H1 (cell line): Measurements from ENCODE around the gene AAK1. TPM values are rescaled to one million over a fixed set of nuclear protein-coding genes. Genes with fewer than 3 reads are reported as not detected.

ENCODE experiments used
- CTCF ChIA-PET: fragments of 300-600 bp; sonication (Branson Sonifier 250); formaldehyde crosslinking; loops from one replicate; lab custom pipeline; 2021; ENCODE audit not compliant: partially characterized antibody; lab: Charles Lee
- POLR2A ChIA-PET: fragments of 300-600 bp; sonication (Branson Sonifier 250); formaldehyde crosslinking; loops from one replicate; lab custom pipeline; 2021; ENCODE audit warnings: inconsistent platforms; ENCODE audit not compliant: partially characterized antibody; lab: Charles Lee
- DNase-seq, 2 experiments: peaks; one replicate each; pipeline versions ENCODE4 v3.0.0 to v3.0.0-alpha.2; 2010 to 2022; ENCODE audit warnings: low spot score in 2 of 2, low read depth in 1 of 2, mixed read lengths in 1 of 2
- FAIRE-seq: peaks from 2 replicates; lab custom pipeline; 2011; peaks lifted over from hg19 to GRCh38; lab: Jason Lieb, UNC
- H2AFZ ChIP-seq: 2 replicates; pipeline ENCODE4 v1.8.1; 2012; ENCODE audit warnings: low read length, inconsistent platforms
- H2AK5ac ChIP-seq: 2 replicates; pipeline ENCODE4 v1.6.1; 2013; ENCODE audit warnings: low read depth, low read length
- H2BK120ac ChIP-seq: replicated peaks from 2 replicates; pipeline ENCODE3; 2013; ENCODE audit warnings: low read depth, low read length, inconsistent platforms
- H2BK12ac ChIP-seq: 2 replicates; pipeline ENCODE4 v1.6.1; 2013; ENCODE audit warnings: low read depth, low read length
- H2BK15ac ChIP-seq: 2 replicates; pipeline ENCODE4 v1.6.1; 2013; ENCODE audit warnings: low read length
- H2BK20ac ChIP-seq: 2 replicates; pipeline ENCODE4 v1.6.1; 2013; ENCODE audit warnings: low read length
- H2BK5ac ChIP-seq: 2 replicates; pipeline ENCODE4 v1.6.1; 2013; ENCODE audit warnings: low read depth, low read length
- H3K14ac ChIP-seq: 2 replicates; pipeline ENCODE4 v1.6.1; 2013; ENCODE audit warnings: inconsistent platforms; ENCODE audit not compliant: insufficient read length
- H3K18ac ChIP-seq: 2 replicates; pipeline ENCODE4 v1.6.1; 2013; ENCODE audit warnings: low read length; ENCODE audit errors: extremely low read depth
- H3K23ac ChIP-seq: 2 replicates; pipeline ENCODE4 v1.6.1; 2013; ENCODE audit warnings: inconsistent platforms; ENCODE audit not compliant: insufficient read length
- H3K23me2 ChIP-seq: 2 replicates; pipeline ENCODE4 v1.6.1; 2013; ENCODE audit warnings: low read depth, low read length
- H3K27ac ChIP-seq: 2 replicates; pipeline ENCODE4 v1.6.1; 2011; ENCODE audit warnings: low read depth, low read length, inconsistent platforms
- H3K27me3 ChIP-seq, 4 experiments: replicated peaks in 1 of 4; 1 replicate in 1 of 4; 2 replicates in 3 of 4; pipeline versions ENCODE4 v1.6.1 to v1.8.1; 2011 to 2013; ENCODE audit warnings: low read length in 3 of 4, mild to moderate bottlenecking in 3 of 4, inconsistent platforms in 2 of 4, mixed read lengths in 2 of 4, moderate library complexity in 1 of 4; ENCODE audit not compliant: control insufficient read depth in 3 of 4, insufficient read depth in 3 of 4; ENCODE audit errors: extremely low read depth in 1 of 4
- H3K36me3 ChIP-seq, 4 experiments: 2 replicates each; pipeline versions ENCODE4 v1.6.1 to v1.8.1; 2011 to 2013; ENCODE audit warnings: mild to moderate bottlenecking in 4 of 4, low read length in 3 of 4, moderate library complexity in 2 of 4, control low read depth in 1 of 4, inconsistent platforms in 1 of 4; ENCODE audit not compliant: insufficient read depth in 4 of 4, control insufficient read depth in 2 of 4
- H3K4ac ChIP-seq: replicated peaks from 2 replicates; pipeline ENCODE3; 2013; ENCODE audit warnings: low read length, low read depth, mixed read lengths, inconsistent platforms; ENCODE audit not compliant: insufficient read length
- H3K4me1 ChIP-seq, 4 experiments: replicated peaks in 1 of 4; 1 replicate in 1 of 4; 2 replicates in 3 of 4; pipeline versions ENCODE4 v1.6.1 to v1.8.1; 2011 to 2013; ENCODE audit warnings: low read length in 3 of 4, inconsistent platforms in 2 of 4, mixed read lengths in 1 of 4; ENCODE audit not compliant: insufficient read depth in 4 of 4, control insufficient read depth in 3 of 4
- H3K4me2 ChIP-seq, 2 experiments: 2 replicates each; pipeline versions ENCODE4 v1.6.1 to v1.8.1; 2011 to 2013; ENCODE audit warnings: low read depth in 2 of 2, low read length in 2 of 2, control low read depth in 1 of 2, inconsistent platforms in 1 of 2, mild to moderate bottlenecking in 1 of 2; ENCODE audit not compliant: insufficient read depth in 1 of 2
- H3K4me3 ChIP-seq, 4 experiments: fragments of 200-600, 300-600 bp in 1 of 4; sonication (generic), shearing (Covaris generic), sonication (Bioruptor Twin) in 1 of 4; 2 replicates each; pipeline versions ENCODE4 v1.5.1 to v1.8.1; 2011 to 2016; ENCODE audit warnings: low read length in 4 of 4, low read depth in 3 of 4, control low read depth in 2 of 4, inconsistent platforms in 2 of 4, mild to moderate bottlenecking in 2 of 4, mixed read lengths in 1 of 4, moderate library complexity in 1 of 4; ENCODE audit not compliant: insufficient read depth in 2 of 4; ENCODE audit errors: extremely low read depth in 1 of 4
- H3K56ac ChIP-seq: replicated peaks from 2 replicates; pipeline ENCODE3; 2013; ENCODE audit warnings: low read depth, mild to moderate bottlenecking, mixed read lengths, low read length, inconsistent platforms; ENCODE audit not compliant: insufficient read length
- H3K79me1 ChIP-seq: 2 replicates; pipeline ENCODE4 v1.6.1; 2013; ENCODE audit warnings: low read depth, low read length, control low read depth
- H3K79me2 ChIP-seq, 2 experiments: 2 replicates each; pipeline versions ENCODE4 v1.6.1 to v1.8.1; 2012 to 2013; ENCODE audit warnings: low read length in 2 of 2, mild to moderate bottlenecking in 2 of 2, inconsistent platforms in 1 of 2; ENCODE audit not compliant: insufficient read depth in 2 of 2, control insufficient read depth in 1 of 2
- H3K9ac ChIP-seq, 4 experiments: replicated peaks in 1 of 4; 1 replicate in 1 of 4; 2 replicates in 3 of 4; pipeline versions ENCODE4 v1.6.1 to v1.8.1; 2011 to 2013; ENCODE audit warnings: low read depth in 3 of 4, low read length in 3 of 4, control low read depth in 2 of 4, mild to moderate bottlenecking in 2 of 4, moderate library complexity in 2 of 4, inconsistent platforms in 1 of 4; ENCODE audit errors: extremely low read depth in 1 of 4
- H3K9me3 ChIP-seq, 2 experiments: 2 replicates each; pipeline versions ENCODE4 v1.6.1 to v1.8.1; 2012 to 2013; ENCODE audit warnings: mild to moderate bottlenecking in 2 of 2, moderate library complexity in 2 of 2, control low read depth in 1 of 2, inconsistent platforms in 1 of 2, low read depth in 1 of 2, low read length in 1 of 2, mixed read lengths in 1 of 2; ENCODE audit not compliant: insufficient read depth in 2 of 2
- H4K20me1 ChIP-seq, 2 experiments: replicated peaks in 1 of 2; 2 replicates each; pipeline versions ENCODE3 to v1.8.1; 2011 to 2013; ENCODE audit warnings: inconsistent platforms in 2 of 2, low read length in 2 of 2, mild to moderate bottlenecking in 1 of 2; ENCODE audit not compliant: insufficient read depth in 2 of 2, control insufficient read depth in 1 of 2
- H4K5ac ChIP-seq: 2 replicates; pipeline ENCODE4 v1.6.1; 2013; ENCODE audit warnings: low read length, low read depth, mixed read lengths, inconsistent platforms; ENCODE audit not compliant: insufficient read length
- H4K8ac ChIP-seq: 2 replicates; pipeline ENCODE4 v1.8.0; 2013; ENCODE audit warnings: mild to moderate bottlenecking, moderate library complexity, low read length, inconsistent platforms; ENCODE audit not compliant: insufficient read depth; ENCODE audit errors: extremely low read depth
- H4K91ac ChIP-seq: replicated peaks from 2 replicates; pipeline ENCODE3; 2013; ENCODE audit warnings: low read length, mixed read lengths, inconsistent platforms; ENCODE audit not compliant: insufficient read length
- CBX5 ChIP-seq: fragments of 300-800, 300-1000 bp; sonication (generic); IDR thresholded peaks from 2 replicates; pipeline ENCODE4 v1.7.1; 2016; ENCODE audit warnings: antibody characterized with exemption, low read length, low read depth
- CEBPB ChIP-seq: IDR thresholded peaks from 2 replicates; pipeline ENCODE4 v1.6.1; 2012; ENCODE audit warnings: low read depth, low read length
- GABPA ChIP-seq: IDR thresholded peaks from 2 replicates; pipeline ENCODE4 v1.6.1; 2011; ENCODE audit warnings: mild to moderate bottlenecking, low read length, moderate library complexity, borderline replicate concordance; ENCODE audit not compliant: insufficient read depth
- JUN ChIP-seq: IDR thresholded peaks from 2 replicates; pipeline ENCODE4 v1.6.1; 2011; ENCODE audit warnings: low read depth, mild to moderate bottlenecking, improper control_type of control experiment, low read length
- JUND ChIP-seq: IDR thresholded peaks from 2 replicates; pipeline ENCODE4 v1.6.1; 2011; ENCODE audit warnings: mild to moderate bottlenecking, improper control_type of control experiment, low read length
- NANOG ChIP-seq: IDR thresholded peaks from 2 replicates; pipeline ENCODE4 v1.6.1; 2011; ENCODE audit warnings: low read length, low read depth, mild to moderate bottlenecking, inconsistent platforms; ENCODE audit not compliant: insufficient read depth, poor library complexity, severe bottlenecking
- SP4 ChIP-seq: IDR thresholded peaks from 2 replicates; pipeline ENCODE4 v1.6.1; 2012; ENCODE audit warnings: low read length, inconsistent platforms
- SRF ChIP-seq: IDR thresholded peaks from 2 replicates; pipeline ENCODE4 v1.6.1; 2011; ENCODE audit warnings: mild to moderate bottlenecking, low read depth, low read length, moderate library complexity
- TBP ChIP-seq: IDR thresholded peaks from 2 replicates; pipeline ENCODE4 v1.6.1; 2011; ENCODE audit warnings: low read depth, low read length, improper control_type of control experiment
- ZNF274 ChIP-seq: IDR thresholded peaks from 2 replicates; pipeline ENCODE4 v1.7.0; 2012; ENCODE audit warnings: low read length, borderline replicate concordance; ENCODE audit errors: extremely low read depth
- WGBS, 2 experiments: shearing (Covaris generic) in 1 of 2; methylation state at CpG; one replicate each; pipeline versions ENCODE4 v1.1.6 to v1.1.7; 2013 to 2015; ENCODE audit warnings: low lambda C conversion rate in 2 of 2, mixed read lengths in 2 of 2, inconsistent platforms in 1 of 2, low coverage in 1 of 2, missing lambda C conversion rate in 1 of 2; ENCODE audit not compliant: insufficient replicate concordance in 2 of 2, insufficient coverage in 1 of 2, insufficient read length in 1 of 2; ENCODE audit errors: extremely low coverage in 1 of 2, missing lambda C conversion rate in 1 of 2; 5-methylcytosine and 5-hydroxymethylcytosine counted together
- polyA plus RNA-seq, 7 experiments: library from polyadenylated mRNA; depleted of rRNA in 3 of 7; stranded (reverse) in 5 of 7; unstranded in 2 of 7; fragments of >200 nt in 5 of 7; fragments of 200-250 nt in 2 of 7; gene quantifications; 1 replicate in 5 of 7; 2 replicates in 1 of 7; 4 replicates in 1 of 7; pipeline versions ENCODE4 v1.2.1 to v1.2.3, GENCODE V29; 2011 to 2013; ENCODE audit warnings: missing spikeins in 2 of 7, mixed read lengths in 2 of 7
- total RNA-seq: library from RNA; stranded (reverse); fragmentation: NEBNext Ultra II Directional; extraction: Animal tissue kit (Norgen Biotek cat#: 25700); gene quantifications from 2 replicates; pipeline ENCODE4 v1.2.1, GENCODE V29; 2021

The AAK1 gene
- total and polyA plus RNA-seq, 2 of the 8 experiments (the other 6 are each of a cell fraction or from before 2014, with no cell fraction given): 10.0 to 40.5 TPM

DNA sequence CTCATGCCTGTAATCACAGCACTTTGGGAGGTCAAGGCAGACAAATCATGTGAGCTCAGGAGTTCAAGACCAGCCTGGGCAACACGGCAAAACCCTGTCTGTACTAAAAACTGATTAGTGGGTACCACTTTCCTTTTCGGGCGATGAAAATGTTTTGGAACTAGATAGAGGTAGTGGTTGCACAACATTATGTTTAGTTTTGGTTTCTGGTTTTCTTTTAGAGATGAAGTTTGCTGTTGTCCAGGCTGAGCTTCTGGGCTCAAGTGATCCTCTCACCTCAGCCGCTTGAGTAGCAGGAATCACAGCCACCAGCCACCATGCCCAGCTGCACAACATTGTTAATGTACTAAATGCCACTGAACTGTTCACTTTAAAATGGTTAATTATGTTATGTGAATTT lies 27.6 kb downstream of the AAK1 start:
- Histone ChIP-seq H4K5ac (no peak overlapping the region), H3K27me3 (no peaks in the 10 kb centered on the region), H3K14ac (no peak overlapping the region), H2AK5ac (no peak overlapping the region), H4K8ac (no peak overlapping the region), H2AFZ (no peak overlapping the region), H4K91ac (no peak overlapping the region), H3K9ac (no peak overlapping the region), H3K23me2 (no peaks in the 10 kb centered on the region), H2BK12ac (no peak overlapping the region), H4K20me1 (peaks cover 0 to 5% of the 10 kb centered on the region in 2 experiments), H3K23ac (no peak overlapping the region), H2BK15ac (no peak overlapping the region), H2BK120ac (no peak overlapping the region), H3K27ac (no peak overlapping the region), H3K79me2 (peaks cover 4 to 36% of the 10 kb centered on the region in 2 experiments; a peak in 3 of 4 replicates), H3K4me2 (no peak overlapping the region), H3K4me3 (no peak overlapping the region), H3K9me3 (0 out of 4 replicates have a peak, but pooled peaks cover 0 to under 1% of the 10 kb centered on the region in 2 experiments), H3K4ac (no peak overlapping the region), H3K4me1 (peaks cover 0 to 2% (median 0%) of the 10 kb centered on the region in 4 experiments; a peak in 1 of 7 replicates), H2BK20ac (no peak overlapping the region), H3K79me1 (peaks cover 16% of the 10 kb centered on the region), H2BK5ac (no peak overlapping the region)
- CTCF ChIA-PET: interaction anchor here (0.9 to 1.4 kb wide), 2 partner anchors 51 to 109 kb away, joined by 4 read pairs; no protein-coding TSS in a partner anchor
- DNase-seq (no peak), FAIRE-seq (no peak)
- WGBS, 2 experiments: 98% methylated on average over 4 of the region's 4 CpGs; no CpG with 5 or more reads in 1 of the 2 experiments
- no peak for TF ChIP-seq SP4
- no peak for TF ChIP-seq SRF
- no peak for TF ChIP-seq NANOG
- TF ChIP-seq GABPA: no peak
- TF ChIP-seq ZNF274: no peak
- no peak for TF ChIP-seq TBP
- TF ChIP-seq CBX5: no peak
- no peak for TF ChIP-seq JUN
- no peak for TF ChIP-seq CEBPB
- TF ChIP-seq JUND: no peak
- TF ChIP-seq, all 59 proteins: peak for 0
- H3K18ac ChIP-seq: no peak overlapping the region
- POLR2A ChIA-PET: no interaction called here
- H3K56ac ChIP-seq: no peak overlapping the region
- H3K36me3 ChIP-seq: peaks cover 0 to 4% (median 0%) of the 10 kb centered on the region in 4 experiments; a peak in 1 of 8 replicates
